Left kidney (tissue), 2 donors: ENCODE results near the gene FBXO31. TPM values are rescaled to one million over a fixed set of nuclear protein-coding genes. Genes with fewer than 3 reads are reported as not detected.

Experiments
- DNase-seq: peaks from one replicate; pipeline ENCODE4 v3.0.0-alpha.2; 2013
- polyA plus RNA-seq: library from polyadenylated mRNA; unstranded; fragments of 120-200 nt; gene quantifications from one replicate; pipeline ENCODE4 v1.2.1, GENCODE V29; 2013; ENCODE audit not compliant: insufficient read length

The FBXO31 gene
- polyA plus RNA-seq, 1 donor, result 21.2 TPM

DNA sequence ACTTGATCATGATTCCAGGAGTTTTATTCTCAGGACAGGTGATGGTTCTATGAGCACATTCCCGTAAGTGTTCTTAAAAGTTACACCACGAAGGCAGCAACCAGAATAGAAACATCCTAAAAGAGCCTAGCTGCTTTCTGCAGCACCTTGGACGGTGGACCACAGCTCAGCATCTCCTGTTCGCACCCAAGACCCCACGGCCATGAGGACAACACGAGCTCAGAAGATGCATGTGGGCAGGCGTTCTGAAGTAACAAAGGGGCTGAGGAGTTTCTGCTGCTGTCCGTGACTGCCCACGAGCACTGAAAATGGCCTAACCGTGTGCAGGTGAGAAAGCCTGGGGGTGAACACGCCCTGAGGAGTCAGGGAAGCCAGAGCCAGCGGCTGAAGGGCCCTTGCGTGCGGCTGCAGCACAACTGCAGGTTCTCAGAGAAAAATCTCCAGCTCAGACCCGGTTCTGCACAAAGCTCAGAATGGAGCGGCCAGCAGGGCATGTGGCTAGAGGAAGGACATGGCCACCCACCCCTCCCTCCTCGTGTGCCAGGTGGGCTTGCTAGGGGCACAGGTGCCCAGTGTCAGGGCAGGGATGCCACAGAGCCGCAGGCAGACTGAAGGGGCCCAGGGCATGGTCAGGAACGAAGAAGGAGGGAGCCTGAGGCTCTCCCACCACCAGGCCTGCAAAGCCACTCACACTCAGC lies 55.6 kb downstream of the FBXO31 start:
- DNase-seq, result no peak

- DNase-seq, result no peak
These were observed 57.4 kb downstream of the FBXO31 start for GRCh38 chr16:87326151-87326571.

GRCh38 chr16:87325423-87325858 lies 58.1 kb downstream of the FBXO31 start:
- no peak for DNase-seq

- DNase-seq, result peak; percentile 36
These were observed 58.9 kb downstream of the FBXO31 start for GRCh38 chr16:87324411-87325275.

- no peak for DNase-seq
These were observed 59.7 kb downstream of the FBXO31 start for GRCh38 chr16:87323727-87324410.

DNA sequence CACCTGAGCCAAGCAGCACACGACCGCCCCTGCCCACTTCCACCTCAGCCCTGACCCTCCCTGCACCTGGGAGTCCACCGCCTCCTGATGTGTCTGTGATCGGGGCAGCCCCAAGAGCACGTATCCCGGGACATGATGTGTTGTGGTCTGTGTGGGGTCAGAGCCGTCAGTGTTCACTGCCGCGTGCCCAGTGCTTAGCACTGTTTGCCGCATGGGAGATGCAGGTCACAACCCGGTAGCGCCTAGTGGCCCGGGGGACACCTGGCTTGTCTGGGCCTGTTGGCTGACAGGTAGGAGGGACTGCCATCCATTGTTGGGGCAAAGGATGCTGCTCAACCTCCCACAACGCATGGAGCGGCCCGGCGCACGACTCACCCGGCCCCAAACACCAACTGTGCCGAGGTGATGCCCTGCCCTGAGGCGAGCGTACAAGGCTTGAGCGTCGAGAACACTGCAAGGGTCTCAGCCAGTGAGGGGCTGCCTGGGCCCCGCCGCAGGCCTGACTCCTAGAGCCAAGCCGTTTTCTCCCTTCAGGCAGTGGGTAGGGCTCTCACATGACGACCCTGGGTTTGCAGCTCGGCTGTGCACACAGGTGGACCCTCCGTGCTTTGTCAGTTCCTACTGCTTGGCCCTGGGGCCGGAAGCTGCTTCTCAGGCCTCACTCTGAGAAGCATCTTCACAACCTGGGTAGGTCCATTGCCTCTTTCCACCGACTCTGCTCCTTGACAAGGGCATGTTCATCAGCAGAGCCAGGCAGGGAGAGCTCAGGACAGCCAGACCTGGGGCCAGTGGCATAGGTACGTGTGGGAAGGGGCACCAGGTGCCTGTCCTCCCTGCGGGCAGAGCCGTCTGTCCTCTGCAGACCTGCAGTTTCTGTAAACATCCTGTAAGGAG lies 60.5 kb downstream of the FBXO31 start:
- DNase-seq, result no peak

GRCh38 chr16:87322360-87322759 lies 61.2 kb downstream of the FBXO31 start:
- DNase-seq, result no peak

DNA sequence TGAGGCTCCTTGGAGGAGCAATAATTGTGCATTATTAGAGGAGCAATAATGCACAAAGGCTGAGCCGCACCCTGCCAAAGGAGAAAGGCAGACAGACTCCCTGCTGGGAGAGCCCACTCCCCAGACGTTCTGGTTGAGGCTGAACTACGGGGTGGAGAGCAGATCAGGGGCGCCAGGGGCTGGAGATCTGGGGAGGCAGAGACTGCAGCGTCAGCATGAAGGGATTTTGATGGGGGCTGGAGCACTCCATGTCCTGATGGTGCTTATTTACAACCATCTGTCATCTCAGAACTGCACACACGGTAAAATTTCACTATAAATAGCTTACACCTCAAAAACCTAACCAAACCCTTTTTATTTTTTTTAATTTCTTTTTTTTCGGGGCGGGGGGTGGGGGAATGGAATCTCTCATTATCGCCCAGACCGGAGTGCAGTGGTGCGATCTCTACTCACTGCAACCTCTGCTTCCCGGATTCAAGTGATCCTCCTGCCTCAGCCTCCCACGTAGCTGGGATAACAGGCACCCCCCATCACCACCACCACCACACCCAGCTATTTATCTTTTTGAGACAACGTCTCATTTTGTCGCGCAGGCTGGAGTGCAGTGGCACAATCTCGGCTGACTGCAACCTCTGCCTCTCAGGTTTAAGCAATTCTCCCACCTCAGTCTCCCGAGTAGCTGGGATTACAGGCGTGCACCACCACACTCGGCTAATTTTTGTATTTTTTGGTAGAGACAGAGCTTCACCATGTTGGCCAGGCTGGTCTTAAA lies 62.1 kb downstream of the FBXO31 start:
- DNase-seq, result no peak

DNA sequence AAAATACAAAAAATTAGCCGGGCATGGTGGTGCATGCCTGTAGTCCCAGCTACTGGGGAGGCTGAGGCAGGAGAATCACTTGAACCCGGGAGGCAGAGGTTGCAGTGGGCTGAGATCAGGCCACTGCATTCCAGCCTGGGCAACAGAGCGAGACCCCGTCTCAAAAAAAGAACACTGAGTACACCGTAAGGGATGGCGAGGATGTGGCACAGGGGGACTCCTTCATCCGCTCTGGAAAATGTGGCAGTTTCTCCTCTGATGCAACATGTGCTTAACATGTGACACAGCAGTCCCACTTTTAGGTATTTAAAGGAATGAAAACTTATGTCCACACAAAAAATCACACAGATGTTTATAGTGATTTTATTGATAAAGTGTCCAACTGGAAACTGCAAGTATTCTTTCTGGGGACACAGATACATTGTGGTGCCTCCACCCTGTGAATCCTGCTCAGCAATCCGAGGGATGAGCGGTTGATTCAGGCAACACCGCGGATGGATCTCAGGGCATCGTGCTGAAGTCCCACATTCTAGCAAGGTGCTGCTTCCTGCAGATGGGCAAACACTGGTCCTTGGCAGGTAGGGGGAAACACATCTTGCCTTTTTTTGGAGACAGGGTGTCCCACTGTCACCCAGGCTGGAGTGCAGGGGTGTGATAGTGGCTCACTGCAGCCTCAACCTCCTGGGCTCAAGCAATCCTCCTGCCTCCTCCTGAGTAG lies 62.9 kb downstream of the FBXO31 start:
- DNase-seq, result no peak

GRCh38 chr16:87319997-87320491 lies 63.5 kb downstream of the FBXO31 start:
- no peak for DNase-seq

DNA sequence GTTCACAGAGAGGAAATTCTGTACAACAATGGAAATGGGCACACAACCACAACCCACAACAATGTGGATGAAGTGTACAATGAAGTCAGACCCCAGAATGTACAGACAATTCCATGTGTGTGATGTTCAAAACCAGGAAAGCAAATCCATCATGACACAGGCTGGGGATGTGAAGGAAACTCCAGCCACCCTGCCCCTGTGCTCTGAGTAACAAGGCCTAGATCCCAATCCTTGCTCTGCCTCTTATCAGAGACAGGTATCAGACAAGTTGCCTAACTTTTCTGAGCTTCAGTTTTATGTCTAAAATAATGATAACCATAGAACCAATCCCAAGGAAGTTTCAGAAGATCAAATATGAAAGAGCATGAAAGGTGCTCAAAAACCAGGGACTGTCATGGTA lies 64.6 kb downstream of the FBXO31 start:
- no peak for DNase-seq

DNA sequence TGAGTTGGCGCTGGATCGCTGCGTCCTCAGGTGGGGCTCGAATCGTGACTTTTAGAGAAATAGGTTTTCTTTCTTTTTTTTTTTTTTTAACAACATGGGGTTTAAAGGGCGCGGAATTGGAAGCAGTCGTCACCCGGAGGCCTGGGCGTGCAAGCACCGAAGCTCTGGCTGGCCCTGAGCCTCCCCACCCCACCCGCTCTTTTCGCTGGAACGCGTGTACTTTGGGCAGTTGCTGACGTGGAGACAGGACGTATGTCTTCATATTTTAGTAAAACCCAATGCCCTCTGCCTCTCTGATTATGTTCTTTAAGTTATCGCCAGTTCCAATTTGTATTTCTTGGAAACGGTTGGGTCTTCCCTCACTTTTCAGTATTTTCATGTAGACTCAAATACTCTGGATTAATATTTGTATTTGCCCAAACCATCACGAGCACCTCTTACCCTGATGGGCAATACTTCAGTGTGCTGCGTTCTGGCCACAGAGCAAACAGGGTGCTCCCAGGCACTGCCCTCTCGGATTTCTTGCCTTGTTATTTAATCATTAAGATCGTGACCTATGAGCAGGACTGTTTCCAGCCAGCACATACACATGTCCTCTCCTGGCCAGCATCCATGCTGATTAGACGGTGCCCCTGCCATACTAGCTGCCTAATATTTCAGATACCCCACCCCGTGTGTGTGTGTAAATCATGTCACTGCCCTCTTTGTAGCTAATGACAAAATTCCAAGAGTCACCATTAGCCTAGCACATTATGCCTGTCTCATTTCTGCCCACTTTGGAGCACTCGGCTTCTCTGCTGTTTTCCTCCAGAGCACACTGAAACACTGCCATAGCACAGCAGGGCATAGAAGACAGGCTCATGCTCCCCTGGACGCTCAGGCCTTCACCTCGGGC lies 65.6 kb downstream of the FBXO31 start:
- DNase-seq, result peak; percentile 45

DNA sequence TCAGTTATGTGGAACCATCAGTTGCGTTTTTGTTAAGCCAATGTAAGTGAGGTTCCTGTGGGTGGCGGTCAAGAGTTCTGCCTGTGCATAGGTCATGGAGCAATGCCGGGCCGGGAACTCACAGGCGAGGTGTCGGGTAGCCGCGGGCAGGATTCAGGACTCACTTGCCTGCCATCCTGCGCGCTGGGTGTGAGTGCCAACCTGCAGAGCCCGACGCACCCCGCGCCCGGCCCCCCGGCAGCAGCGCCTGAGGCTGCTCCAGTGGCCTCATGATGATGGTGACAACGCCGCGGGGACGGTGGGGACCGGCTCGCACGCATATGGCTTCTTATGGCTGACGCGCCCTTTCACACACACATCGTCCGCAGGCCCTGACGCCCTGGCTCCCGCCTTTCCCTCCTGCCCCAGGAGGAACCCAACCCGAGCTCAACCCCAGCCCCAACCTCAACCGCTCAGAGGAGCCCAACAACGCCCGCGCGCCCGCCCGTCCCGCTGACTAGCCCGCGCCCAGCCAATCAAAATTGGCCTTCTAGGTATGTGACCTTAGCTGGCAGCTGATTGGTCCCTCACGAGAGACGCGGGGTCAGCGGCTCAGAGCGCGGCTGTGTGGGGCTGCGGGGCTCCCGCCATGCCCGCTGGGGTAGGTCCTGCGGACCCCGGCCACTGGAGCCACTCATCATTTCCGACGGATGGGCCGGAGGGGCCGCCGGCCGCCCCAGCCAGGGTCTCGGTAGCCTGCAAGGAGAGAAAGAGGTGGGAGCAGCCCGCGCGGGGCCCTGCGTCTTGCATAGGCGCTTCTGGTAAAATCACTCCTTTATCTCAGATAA lies 66.4 kb downstream of the FBXO31 start, which contains the start of gene C16orf95:
C16orf95 (minus strand) TSS at position 470 of the 827 bp plus-strand sequence; CDS start at position 320, 150 bp downstream.
- peak; percentile 97 for DNase-seq

DNA sequence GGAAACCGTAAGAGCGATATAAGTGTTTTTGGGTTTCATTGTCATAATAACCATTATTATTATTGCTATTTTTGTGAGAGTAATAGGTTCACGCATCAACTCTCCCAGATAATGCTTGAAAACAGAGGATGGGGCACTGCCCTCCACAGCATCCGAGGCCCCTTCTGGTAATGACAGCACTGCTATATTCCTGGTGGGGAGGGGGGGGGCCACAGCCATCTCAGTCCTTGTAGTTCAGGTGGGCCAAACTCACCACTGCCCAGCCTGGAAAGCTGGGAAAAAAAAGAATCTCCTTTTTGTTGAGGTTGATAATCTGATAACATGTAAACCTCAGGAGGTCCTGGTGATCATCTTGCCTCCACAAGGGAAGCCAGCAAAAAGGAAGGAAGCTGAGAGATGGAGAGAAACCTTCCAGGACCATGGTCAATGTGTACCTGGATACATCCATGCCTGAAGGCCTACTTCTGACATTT lies 67.1 kb downstream of the FBXO31 start:
- no peak for DNase-seq

- no peak for DNase-seq
These were observed 68.6 kb downstream of the FBXO31 start for GRCh38 chr16:87314990-87315420.

DNA sequence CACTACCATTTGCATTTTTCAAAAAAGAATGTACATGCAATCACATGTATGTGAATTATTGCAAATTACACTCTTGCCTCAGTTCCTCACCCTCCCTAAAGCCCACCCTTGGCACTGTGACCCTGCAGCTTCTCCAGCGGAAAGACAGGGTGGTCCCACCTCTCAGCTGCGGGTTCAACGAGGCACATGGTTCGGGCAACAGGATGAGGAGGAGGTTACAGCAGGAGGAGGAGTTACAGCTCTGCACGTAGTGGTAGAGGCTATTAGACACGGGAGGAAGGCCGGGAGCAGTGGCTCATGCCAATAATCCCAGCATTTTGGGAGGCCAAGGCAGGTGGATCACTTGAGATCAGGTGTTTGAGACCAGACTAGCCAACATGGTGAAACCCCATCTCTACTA lies 71.6 kb downstream of the FBXO31 start:
- DNase-seq, result no peak

DNA sequence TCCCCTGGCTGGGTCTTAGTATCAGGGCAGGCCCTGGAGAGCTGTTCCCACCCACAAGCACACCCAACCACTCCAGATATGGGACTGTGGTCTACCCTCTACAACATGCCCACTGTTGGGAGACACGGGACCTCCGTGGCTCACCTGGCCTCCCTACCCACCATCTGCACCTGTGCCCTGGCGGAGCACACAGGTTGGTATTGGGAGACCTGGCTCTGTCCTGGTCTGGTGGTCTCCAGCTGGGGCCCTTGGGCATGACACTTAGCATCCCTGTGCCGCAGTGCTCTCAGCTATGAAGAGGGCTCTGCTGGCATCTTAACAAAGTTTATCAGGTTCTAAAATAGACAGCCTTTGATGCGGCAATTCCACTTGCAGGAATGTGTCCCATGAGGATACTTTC lies 72.2 kb downstream of the FBXO31 start:
- no peak for DNase-seq

- no peak for DNase-seq
These were observed 73.0 kb downstream of the FBXO31 start for GRCh38 chr16:87310610-87311009.
